Fibroblast of the aortic adventitia (primary cell): ENCODE data around the gene AKAP8L. TPM values are rescaled to one million over a fixed set of nuclear protein-coding genes. Genes with fewer than 3 reads are reported as not detected.

ENCODE experiments used
- DNase-seq: peaks from one replicate; pipeline ENCODE4 v3.0.0-alpha.2; 2010; ENCODE audit warnings: low read depth
- H3K4me3 ChIP-seq: 2 replicates; pipeline ENCODE4 v1.5.1; 2011; ENCODE audit warnings: low read depth, mild to moderate bottlenecking, control low read depth, low read length, moderate library complexity
- total RNA-seq: library from RNA; depleted of rRNA; stranded (reverse); fragments of >200 nt; gene quantifications from 2 replicates; pipeline ENCODE4 v1.2.3, GENCODE V29; 2012; ENCODE audit warnings: low replicate concordance
- TF ChIP-seq, protein P1 (sequence below): IDR thresholded peaks from 2 replicates; pipeline ENCODE4 v1.5.1; 2011; ENCODE audit warnings: mild to moderate bottlenecking, low read length, control low read depth, inconsistent platforms; ENCODE audit not compliant: insufficient read depth

The AKAP8L gene
- total RNA-seq, 1 donor, result 45.6 TPM

GRCh38 chr19:15438124-15438496, 19.3 kb upstream of the AKAP8L start:
- TF ChIP-seq, protein P1, sequence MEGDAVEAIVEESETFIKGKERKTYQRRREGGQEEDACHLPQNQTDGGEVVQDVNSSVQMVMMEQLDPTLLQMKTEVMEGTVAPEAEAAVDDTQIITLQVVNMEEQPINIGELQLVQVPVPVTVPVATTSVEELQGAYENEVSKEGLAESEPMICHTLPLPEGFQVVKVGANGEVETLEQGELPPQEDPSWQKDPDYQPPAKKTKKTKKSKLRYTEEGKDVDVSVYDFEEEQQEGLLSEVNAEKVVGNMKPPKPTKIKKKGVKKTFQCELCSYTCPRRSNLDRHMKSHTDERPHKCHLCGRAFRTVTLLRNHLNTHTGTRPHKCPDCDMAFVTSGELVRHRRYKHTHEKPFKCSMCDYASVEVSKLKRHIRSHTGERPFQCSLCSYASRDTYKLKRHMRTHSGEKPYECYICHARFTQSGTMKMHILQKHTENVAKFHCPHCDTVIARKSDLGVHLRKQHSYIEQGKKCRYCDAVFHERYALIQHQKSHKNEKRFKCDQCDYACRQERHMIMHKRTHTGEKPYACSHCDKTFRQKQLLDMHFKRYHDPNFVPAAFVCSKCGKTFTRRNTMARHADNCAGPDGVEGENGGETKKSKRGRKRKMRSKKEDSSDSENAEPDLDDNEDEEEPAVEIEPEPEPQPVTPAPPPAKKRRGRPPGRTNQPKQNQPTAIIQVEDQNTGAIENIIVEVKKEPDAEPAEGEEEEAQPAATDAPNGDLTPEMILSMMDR, result no peak
- DNase-seq, result no peak
- H3K4me3 ChIP-seq, result no peak overlapping the region

- TF ChIP-seq, protein P1, result peak; percentile 64
- DNase-seq, result peak; percentile 88
Observed at GRCh38 chr19:15437355-15438123, 18.8 kb upstream of the AKAP8L start.

GRCh38 chr19:15436826-15437110, 18.0 kb upstream of the AKAP8L start:
- DNase-seq, result no peak
- no peak overlapping the region for H3K4me3 ChIP-seq
- TF ChIP-seq, protein P1, result no peak

More at GRCh38 chr19:15437355-15438123, 18.8 kb upstream of the AKAP8L start:
- H3K4me3 ChIP-seq, result no peak overlapping the region

GRCh38 chr19:15436012-15436825, 17.4 kb upstream of the AKAP8L start:
- H3K4me3 ChIP-seq, result no peak overlapping the region
- peak; percentile 71 for DNase-seq
- TF ChIP-seq, protein P1, result no peak

DNA sequence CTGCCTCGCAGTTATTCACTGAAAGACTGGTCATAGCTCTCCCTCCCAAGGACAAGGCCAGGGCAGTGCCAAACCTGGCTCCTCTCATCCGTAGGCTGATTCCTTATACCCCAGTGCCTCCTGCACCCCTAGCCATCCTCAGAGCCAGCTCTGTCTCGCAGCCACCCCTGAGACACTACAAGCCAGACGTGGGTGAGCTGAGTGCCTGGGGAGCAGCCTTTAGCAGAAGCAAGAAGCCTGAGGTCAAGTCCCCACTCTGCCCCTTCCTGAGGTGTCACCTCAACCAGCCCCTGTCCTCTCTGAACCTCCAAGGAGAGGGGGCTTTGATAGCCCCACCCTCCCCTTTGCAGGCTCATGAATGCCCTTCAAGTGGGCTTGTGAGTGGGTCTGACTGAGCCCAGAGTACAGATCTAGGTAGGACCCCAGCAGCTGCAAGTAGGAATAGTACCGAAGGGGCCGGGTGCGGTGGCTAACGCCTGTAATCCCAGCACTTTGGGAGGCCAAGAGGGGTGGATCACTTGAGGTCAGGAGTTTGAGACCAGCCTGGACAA, 14.8 kb upstream of the AKAP8L start:
- DNase-seq, result no peak
- peak overlapping the region; percentile 70 for H3K4me3 ChIP-seq
- TF ChIP-seq, protein P1, result no peak

- TF ChIP-seq, protein P1, result no peak
- DNase-seq, result peak; percentile 82
- peak overlapping the region; percentile 83 for H3K4me3 ChIP-seq
Observed at GRCh38 chr19:15432629-15433518, 14.1 kb upstream of the AKAP8L start.
